HG02973 (cell line): Measurements from ENCODE around the gene HLA-A.
"Not testable (repeated sequence)": the region's sequence is repeated elsewhere in the genome, so short reads cannot be mapped to it uniquely, and the experiment has no call there.

Experiments
- ATAC-seq: cut with Tn5 transposase; IDR thresholded peaks from one replicate; pipeline ENCODE4 v1.9.1; 2021; ENCODE audit warnings: moderate library complexity; ENCODE audit not compliant: unreplicated experiment

Gene HLA-A

DNA sequence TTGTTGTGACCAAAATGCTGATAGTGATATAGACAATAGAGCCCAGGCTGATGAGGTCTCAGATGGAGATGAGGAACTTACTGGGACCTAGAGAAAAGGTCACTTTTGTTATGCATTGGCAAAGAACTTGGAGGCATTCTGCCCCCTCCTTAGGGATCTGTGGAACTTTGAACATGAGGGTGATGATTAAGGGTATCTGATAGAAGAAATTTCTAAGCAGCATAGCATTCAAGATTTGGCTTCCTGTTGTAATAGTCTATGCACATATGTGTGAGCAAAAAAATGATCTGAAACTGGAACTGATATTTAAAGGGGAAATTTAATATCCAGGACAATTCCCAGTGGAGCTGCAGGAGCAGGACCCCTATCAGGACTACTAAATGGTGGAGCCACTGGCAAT lies 17.1 kb downstream of the HLA-A start:
- ATAC-seq: no peak

DNA sequence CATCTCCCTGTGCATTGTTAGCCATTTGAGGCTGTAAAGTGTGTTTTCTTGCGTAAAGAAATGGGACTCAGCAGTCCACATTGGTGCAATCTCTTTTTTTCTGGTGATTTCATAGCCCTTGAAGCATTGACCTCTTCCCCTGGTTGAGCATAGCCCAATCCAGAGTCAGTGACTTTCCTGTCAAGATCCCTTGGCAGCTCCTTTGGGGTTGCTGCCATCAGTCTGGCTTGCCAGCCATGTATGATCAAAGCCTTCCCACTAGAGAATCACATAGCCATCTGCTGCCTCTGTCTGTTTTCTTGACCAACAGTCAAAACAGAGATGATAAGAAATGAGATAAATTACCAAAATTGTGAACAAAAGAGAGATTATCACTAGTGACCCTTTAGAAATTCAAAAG lies 19.6 kb downstream of the HLA-A start:
- no peak for ATAC-seq

DNA sequence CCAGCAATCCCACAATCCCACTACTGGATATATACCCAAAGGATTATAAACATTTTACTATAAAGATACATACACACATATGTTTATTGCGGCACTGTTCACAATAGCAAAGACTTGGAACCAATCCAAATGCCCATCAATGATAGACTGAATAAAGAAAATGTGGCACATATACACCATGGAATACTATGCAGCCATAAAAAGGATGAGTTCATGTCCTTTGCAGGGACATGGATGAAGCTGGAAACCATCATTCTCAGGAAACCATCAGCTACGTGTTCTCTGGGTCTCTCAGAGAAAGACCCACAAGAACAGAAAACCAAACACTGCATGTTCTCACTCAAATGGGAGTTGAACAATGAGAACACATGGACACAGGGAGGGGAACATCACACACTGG lies 21.4 kb downstream of the HLA-A start:
- ATAC-seq: not testable (repeated sequence)

DNA sequence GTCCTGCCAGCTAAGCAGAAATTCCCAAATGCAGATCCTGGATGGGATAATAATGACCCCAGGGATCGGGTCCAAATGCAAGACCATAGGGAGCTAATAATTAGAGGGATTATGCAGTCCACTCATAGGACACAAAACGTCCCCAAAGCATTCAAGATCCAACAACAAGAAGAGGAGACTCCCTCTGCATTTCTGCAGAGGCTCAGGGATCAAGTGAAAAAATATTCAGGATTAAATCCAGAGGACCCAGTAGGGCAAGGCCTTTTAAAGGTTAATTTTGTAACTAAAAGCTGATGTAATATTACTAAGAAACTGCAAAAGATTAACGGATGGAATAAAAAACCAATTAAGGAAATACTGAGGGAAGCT lies 22.2 kb downstream of the HLA-A start:
- no peak for ATAC-seq

DNA sequence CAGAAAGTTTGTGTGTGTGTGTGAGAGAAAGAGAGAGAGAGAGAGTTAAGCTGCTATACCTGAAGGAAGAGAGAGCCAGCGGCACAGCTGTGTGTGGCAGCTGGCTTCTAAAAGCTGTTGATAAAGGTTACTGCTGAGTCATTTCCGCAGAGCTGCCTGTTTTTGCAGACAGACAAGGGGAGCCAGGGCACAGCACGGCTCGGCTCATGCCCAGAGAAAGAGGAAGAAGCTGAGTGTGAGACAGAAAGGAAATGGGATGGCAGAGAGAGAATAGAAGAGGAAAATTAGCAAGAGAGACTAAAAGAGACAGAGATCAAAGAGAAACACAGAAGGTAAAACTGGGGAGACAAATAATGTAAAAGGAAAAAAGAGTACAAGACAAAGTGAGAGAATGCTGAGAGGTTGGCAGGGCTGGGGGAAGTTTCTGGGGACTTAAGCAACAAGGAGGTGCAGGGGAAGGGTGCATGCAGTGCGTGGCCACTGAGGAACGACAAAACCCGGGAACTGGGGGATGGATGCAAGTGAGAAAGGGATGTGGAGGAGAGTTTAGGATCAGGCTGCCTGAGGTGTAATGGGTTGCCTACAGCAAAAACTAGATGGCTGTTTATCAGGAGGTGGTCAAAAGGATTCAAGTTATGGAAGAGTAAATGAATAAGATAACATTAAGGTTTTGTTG lies 22.7 kb downstream of the HLA-A start:
- ATAC-seq: peak; percentile 91

DNA sequence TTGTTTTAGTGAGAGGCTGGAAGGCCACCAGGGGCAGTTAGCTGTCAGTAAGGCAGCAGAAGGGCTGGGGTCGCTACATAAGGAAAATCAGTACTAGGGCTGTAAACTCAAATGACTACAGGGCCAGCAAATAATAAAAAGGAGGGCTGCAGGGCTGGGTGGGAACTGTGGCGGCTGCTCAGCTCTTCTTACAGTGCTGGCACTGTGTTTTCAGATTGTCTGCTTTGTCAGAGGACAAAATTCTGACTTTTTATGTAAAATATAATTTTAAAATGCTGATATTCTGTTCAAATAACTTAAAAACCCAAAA lies 23.2 kb downstream of the HLA-A start:
- ATAC-seq: no peak

DNA sequence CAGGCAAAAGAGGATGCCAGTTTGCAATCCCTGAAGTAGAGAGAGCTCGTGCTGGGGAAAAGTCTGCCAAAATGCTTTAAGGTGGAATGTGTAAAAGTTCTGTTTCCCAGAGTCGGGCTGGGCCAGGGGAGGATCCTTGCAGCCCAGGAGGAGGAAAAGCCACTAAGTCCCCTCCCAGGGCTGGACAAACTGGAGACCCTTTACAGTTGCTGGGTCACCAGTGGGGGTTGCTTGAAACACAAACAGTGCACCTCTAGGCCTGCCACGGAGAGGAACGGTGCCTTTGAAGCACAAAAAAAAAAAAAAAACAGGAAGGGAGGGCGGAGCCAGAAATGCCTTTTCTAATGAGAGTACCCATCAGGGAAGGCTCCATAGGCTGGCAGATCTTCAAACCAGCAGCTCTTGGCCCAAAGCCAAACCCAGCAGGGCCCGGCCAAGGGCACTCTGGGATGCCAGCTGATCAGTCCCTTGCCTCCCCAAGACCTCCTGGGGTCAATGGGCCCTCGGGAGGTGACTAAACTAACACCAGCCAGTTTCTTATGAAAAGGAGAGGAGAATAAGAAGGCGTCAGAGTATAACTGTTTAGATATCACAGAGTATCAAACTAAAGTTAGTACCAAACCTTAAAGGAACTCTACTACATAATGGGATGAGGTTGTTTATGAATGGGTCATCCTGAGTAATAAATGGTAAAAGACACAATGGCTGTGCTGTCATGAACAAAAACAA lies 23.7 kb downstream of the HLA-A start:
- no peak for ATAC-seq

DNA sequence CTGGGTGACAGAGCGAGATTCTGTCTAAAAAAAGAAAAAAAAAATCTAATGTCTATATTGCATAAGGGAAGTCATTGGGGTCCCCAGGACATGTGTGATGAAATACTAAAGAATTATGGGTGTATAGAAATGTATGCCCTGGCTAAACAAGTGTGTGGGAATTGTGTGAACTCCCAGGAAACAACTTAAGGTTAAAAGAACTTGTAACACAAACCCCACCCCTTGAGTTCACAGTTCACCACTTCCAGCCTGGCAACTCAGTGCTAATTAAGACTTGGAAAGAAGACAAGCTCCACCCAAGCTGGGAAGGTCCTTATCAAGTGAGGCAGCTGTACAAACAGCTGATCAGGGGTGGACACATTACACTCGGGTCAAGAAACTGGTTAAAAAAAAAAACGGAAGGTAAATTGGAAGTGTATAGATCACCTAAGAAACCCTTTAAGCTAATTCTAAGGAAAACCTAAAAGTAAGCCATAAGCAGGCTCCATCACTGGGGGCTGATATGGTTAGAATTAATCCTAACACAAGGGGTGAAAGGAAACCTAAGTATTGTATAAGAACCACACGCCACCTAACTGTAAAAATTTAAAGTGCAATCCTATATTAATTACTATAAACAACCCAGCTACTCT lies 25.2 kb downstream of the HLA-A start:
- no peak for ATAC-seq

DNA sequence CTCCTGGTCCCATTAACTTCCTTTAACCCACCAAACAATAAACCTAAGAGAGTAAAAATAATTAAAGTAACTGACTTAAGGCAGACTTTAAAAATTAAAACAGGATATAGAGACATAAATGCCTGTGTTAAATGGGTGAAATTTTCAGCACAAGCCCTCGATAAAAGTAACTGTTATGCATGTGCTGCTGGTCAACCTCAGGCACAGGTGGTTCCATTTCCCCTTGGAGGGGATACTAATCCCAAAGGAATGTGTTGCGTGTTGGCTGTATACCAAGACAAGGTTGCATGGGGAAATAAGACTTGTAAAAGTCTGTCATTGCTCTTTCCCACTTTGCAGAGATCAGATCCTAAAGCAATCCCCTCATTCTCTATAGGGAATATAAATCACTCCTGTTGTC lies 25.8 kb downstream of the HLA-A start:
- no peak for ATAC-seq

DNA sequence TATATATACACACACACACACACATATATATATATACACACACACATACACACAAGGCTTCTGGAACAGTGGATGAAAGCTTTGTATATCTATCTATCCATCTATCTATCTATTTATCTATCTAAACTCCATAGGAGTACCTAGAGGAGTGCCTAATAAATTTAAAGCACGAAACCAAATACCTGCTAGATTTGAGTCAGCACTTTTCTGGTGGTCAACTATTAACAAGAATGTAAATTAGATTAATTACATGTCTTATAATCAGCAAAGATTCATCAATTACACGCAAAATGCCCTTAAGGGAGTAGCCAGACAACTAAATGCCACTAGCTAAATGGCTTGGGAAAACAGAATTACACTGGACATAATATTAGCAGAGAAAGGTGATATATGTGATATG lies 26.6 kb downstream of the HLA-A start:
- ATAC-seq: no peak

DNA sequence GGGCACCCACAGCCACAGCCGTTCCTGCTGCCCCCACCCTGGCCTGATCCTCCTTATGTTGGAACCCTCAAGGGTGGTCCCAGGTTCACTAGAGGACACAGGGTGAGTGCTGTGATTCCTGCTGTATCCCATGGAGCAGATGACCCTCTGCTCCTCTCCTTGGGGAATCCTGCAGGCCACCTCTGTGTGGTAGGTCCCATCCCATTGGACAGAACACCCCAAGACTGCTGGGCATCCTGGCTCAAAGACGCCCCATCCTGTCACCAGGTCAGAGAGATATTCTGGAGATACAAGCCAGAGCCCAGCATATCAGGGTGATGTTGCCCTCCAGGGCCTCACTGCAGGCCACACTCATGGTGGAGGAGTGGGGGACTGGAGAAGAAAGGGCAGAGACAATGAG lies 28.4 kb downstream of the HLA-A start:
- no peak for ATAC-seq

DNA sequence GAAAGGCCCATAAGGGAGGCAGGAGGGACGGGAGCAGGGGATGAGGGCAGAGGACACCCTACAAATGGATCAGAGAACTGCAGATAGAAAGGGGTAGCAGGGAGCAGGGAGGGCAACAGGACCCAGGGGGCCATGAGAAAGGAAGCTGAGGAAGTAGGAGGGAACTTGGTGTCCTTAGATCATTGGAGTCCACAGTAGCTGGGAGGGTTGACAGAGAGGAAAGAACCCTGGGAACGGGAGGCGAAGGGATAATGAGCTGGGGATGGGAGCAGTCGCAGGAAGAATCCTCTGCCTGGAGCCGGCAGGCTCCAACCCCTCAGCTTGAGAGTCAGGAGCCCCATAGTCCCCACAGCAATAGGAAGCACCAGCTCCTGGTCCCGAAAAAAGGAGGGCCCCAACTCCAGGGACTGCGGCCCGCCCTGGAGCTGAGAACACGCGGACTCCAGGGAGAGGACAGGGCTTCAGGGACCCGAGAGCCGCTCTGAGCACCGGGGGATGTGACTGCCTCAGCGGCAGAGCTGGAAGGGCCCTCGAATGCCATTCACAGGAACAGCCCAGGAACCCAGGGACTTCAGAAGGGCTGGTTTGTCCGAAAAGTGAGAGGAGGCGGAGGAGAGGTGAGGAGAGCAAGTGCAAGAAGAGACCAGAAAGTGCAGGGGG lies 32.7 kb downstream of the HLA-A start:
- ATAC-seq: no peak

DNA sequence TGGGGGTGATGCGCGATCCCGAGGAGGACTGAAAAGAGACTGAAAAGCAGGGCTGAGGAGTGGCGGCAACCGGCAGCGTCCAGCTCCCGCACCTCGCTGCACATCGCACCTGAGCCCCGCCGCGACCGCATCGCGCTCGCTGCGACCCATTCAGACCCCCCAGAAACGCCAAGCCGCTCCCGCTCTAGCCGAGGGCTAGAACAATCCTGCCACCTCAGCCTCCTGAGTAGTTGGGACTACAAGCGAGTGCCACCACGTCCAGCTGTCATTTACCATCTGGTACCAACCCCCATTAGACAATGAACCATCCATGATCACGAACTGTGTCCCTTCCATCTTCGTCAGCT lies 33.2 kb downstream of the HLA-A start:
- no peak for ATAC-seq

DNA sequence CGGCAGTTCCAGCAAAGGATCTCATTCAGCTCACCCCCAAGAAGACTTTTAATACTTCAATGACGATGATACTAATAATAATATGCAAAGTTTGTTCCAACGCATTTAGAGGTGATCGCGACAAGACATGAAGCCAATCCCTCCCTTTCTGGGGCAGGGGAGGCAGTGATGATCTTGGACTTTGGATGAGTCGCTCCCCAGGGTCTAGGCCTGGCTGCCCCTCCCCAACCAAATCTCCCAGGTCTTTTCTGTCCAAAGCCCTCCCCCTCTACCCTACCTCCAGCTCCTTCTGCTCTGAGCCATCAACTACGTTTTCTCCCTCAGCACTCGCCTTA lies 33.9 kb downstream of the HLA-A start:
- ATAC-seq: no peak

DNA sequence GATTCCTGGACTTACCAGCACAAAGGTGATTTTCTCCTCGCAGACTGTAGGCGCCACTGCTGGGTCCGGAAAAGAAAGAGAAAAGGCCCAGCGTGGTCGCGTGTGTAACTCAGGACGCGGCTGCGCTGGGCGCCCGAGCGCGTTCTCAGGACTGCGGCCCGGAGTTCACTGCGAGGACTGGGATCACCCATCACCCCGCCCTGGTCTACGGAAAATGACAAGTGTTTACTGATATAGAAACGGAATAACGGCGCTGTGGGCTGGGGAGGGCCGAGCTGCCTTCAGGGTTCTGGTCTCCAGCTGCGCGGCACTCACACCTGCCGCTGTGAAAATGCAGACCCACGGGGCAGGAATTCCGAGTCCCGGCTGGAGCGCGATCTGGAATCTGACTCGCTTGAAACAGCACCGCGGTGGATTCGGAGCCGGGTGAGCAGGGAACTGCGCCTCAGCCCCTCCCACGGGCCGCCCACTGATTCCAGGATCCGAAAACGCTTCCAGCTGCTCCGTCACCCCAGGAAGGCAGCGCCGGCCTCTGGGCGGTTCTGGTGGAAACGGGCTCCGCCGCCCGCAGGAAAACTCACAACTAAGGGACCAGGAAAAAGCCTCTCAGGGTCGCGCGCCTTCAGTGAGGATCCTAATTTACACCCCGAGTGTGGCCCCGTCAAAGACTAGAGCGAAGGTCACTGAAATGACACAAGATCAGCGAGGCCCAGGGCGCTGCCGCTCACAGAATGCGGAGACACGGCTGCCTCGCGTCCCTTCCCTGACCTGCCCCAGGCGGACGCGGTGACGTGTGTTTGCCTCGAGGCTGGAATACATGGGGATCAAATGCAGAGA lies 34.5 kb downstream of the HLA-A start:
- no peak for ATAC-seq

DNA sequence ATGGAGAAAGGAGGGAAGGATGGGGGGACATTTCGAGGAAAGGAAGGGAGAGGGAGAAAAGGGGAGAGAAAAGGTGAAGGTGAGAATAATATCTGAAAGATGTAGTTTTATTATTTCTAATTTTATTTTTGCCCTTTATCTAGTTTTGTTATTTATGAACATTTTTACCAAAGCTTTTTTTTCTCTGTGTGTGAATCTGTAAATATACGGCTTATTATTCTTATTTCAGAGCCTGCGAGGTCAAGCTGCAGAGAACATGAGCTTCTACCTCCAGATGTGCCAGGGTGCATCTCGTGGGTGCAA lies 35.0 kb downstream of the HLA-A start:
- ATAC-seq: no peak

DNA sequence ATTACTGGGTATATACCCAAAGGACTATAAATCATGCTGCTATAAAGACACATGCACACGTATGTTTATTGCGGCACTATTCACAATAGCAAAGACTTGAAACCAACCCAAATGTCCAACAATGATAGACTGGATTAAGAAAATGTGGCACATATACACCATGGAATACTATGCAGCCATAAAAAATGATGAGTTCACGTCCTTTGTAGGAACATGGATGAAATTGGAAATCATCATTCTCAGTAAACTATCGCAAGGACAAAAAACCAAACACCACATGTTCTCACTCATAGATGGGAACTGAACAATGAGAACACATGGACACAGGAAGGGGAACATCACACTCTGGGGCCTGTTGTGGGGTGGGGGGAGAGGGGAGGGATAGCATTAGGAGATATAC lies 37.7 kb downstream of the HLA-A start:
- not testable (repeated sequence) for ATAC-seq

DNA sequence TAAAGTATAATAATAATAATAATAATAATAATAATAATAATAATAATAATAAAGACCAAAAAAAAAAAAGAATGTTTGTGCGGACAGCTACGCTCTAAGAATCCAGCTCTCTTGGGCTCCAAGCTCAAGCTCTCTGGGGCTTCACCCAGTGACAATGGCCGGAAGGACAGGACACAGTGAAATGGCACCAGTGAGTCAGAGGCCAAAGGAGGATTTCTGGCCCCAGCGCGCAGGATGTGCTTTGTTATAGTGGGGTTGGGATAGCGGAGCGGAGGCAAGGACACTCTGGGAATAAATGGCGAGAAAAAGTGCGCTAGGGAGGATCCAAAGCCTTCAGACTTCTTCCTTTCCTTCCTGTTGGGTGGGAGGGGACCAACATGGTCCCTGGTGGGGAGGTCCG lies 38.2 kb downstream of the HLA-A start:
- ATAC-seq: no peak

DNA sequence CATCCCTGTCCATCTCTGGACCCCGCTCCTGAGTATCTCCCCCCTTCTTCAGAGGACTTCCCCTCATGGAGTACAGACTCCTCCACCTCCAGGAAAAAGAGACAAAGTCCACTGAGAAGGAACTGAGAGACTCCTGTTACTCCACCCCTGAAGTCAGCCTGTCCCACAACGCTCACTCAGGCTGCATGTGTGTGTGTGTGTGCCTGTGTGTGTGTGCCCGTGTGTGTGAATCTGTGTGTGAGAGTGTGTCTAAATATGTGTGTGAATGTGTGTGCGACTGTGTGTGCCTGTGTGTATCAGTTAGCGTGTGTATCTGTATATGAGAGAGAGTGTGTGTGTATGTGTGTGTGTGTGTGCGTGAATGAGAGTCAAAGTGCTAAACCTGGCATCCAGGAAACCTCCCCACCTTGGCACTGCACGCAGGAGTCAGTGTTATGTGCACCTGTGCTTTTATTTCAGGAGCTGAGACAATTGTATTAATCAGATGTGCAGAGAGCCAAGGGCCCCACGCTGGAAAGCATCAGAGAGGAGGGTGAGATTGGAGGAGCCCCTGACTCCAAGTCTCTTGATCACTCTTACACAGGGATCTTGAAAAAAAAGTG lies 39.0 kb downstream of the HLA-A start:
- no peak for ATAC-seq

DNA sequence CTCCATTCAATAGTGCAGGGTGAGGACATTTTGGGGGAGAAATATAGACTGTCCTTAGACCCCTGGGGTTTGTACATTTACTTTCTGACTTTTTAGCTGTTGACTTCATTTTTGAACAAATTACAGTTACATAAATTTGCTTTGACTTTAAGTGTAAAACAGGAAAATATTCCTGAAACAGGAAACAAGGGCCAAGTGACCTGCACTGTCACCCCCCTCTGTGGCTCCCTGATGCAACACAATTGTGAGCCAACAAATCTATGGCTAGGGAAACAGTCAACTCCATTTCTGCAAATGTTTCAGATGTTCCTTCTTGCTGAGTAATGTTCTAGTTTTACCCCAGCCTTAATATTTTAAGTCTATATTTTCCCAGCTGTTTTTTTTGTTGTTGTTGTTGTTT lies 39.8 kb downstream of the HLA-A start:
- ATAC-seq: no peak

DNA sequence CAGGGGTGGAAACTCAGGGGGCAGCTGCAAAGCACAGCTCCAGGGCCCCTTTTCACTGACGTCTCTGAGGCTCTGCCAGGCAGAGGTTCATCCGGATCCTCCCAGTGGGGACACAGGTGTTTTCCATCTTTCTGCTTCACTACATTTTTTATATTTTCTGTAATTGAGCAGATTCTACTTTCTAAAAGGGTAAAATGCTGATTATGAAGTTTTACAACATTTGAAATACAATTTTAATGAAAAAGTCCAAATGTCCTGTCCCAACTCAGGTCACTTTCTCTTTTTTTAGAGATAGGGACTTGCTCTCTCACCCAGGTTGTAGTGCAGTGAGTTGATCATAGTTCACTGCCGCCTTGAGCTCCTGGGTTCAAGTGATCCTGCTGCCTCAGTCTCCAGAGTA lies 41.9 kb downstream of the HLA-A start:
- ATAC-seq: no peak
